Activated naive CD8-positive, alpha-beta T cell treated with anti-CD3 and anti-CD28 coated beads, Interleukin-2, amount 50 U/mL, for 24 hours (primary cell): ENCODE data around the gene CWC15.

Experiments
- ATAC-seq: fragments of 150-1000 bp; cut with Tn5 transposase; one replicate; pipeline ENCODE4 v1.10.0; 2021
- DNase-seq: peaks from one replicate; pipeline ENCODE4 v3.0.0; 2021
- H3K27ac Mint-ChIP-seq: one replicate; pipeline ENCODE4 v1.8.0; 2021; ENCODE audit warnings: mild to moderate bottlenecking, mixed read lengths
- H3K27me3 Mint-ChIP-seq: one replicate; pipeline ENCODE4 v1.8.0; 2021; ENCODE audit warnings: mixed read lengths
- H3K36me3 Mint-ChIP-seq: one replicate; pipeline ENCODE4 v1.8.0; 2021; ENCODE audit warnings: low read depth, mixed read lengths
- H3K4me1 Mint-ChIP-seq: one replicate; pipeline ENCODE4 v1.8.0; 2021; ENCODE audit warnings: mixed read lengths
- H3K4me3 Mint-ChIP-seq: one replicate; pipeline ENCODE4 v1.8.0; 2021; ENCODE audit warnings: mild to moderate bottlenecking, moderate library complexity, mixed read lengths
- H3K9me3 Mint-ChIP-seq: one replicate; pipeline ENCODE4 v1.8.0; 2021; ENCODE audit warnings: mixed read lengths

CWC15 gene

GRCh38 chr11:94968334-94968958, 4.9 kb downstream of the CWC15 start:
- no peak for DNase-seq
- no peaks in the 10 kb centered on the region for H3K27me3 Mint-ChIP-seq
- no peaks in the 10 kb centered on the region for H3K9me3 Mint-ChIP-seq
- peaks cover 20% of the 10 kb centered on the region for H3K4me1 Mint-ChIP-seq
- ATAC-seq: no peak
- no peak overlapping the region for H3K4me3 Mint-ChIP-seq
- peaks cover 51% of the 10 kb centered on the region for H3K36me3 Mint-ChIP-seq
- no peak overlapping the region for H3K27ac Mint-ChIP-seq

- DNase-seq (no peak), ATAC-seq (no peak)
- Mint-ChIP-seq H3K4me3 (no peak overlapping the region), H3K36me3 (peaks cover 58% of the 10 kb centered on the region), H3K27ac (no peak overlapping the region), H3K27me3 (no peaks in the 10 kb centered on the region), H3K9me3 (no peaks in the 10 kb centered on the region), H3K4me1 (peaks cover 3% of the 10 kb centered on the region)
Observed at GRCh38 chr11:94964934-94965333, 8.4 kb downstream of the CWC15 start.

GRCh38 chr11:94961255-94961654, 12.1 kb downstream of the CWC15 start:
- ATAC-seq: no peak
- Mint-ChIP-seq H3K4me3 (no peak overlapping the region), H3K27ac (no peak overlapping the region), H3K36me3 (peaks cover 37% of the 10 kb centered on the region), H3K9me3 (no peaks in the 10 kb centered on the region), H3K4me1 (no peaks in the 10 kb centered on the region), H3K27me3 (no peaks in the 10 kb centered on the region)
- no peak for DNase-seq

- Mint-ChIP-seq H3K36me3 (peaks cover 32% of the 10 kb centered on the region), H3K27ac (no peak overlapping the region), H3K4me3 (no peak overlapping the region), H3K27me3 (no peaks in the 10 kb centered on the region), H3K9me3 (no peaks in the 10 kb centered on the region), H3K4me1 (no peaks in the 10 kb centered on the region)
- ATAC-seq (no peak), DNase-seq (no peak)
Observed at GRCh38 chr11:94960488-94960887, 12.9 kb downstream of the CWC15 start.

GRCh38 chr11:94959179-94959578, 14.2 kb downstream of the CWC15 start:
- ATAC-seq (no peak), DNase-seq (no peak)
- Mint-ChIP-seq H3K4me1 (no peaks in the 10 kb centered on the region), H3K4me3 (no peak overlapping the region), H3K9me3 (no peaks in the 10 kb centered on the region), H3K27ac (no peak overlapping the region), H3K36me3 (peaks cover 23% of the 10 kb centered on the region), H3K27me3 (no peaks in the 10 kb centered on the region)

GRCh38 chr11:94958121-94958696, 15.1 kb downstream of the CWC15 start:
- no peak for ATAC-seq
- Mint-ChIP-seq H3K9me3 (no peaks in the 10 kb centered on the region), H3K4me3 (no peak overlapping the region), H3K36me3 (peaks cover 18% of the 10 kb centered on the region), H3K27ac (no peak overlapping the region), H3K27me3 (no peaks in the 10 kb centered on the region), H3K4me1 (no peaks in the 10 kb centered on the region)
- no peak for DNase-seq

GRCh38 chr11:94956963-94957362, 16.4 kb downstream of the CWC15 start:
- DNase-seq (no peak), ATAC-seq (no peak)
- H3K4me1 Mint-ChIP-seq: no peaks in the 10 kb centered on the region
- H3K27ac Mint-ChIP-seq: no peak overlapping the region
- H3K27me3 Mint-ChIP-seq: no peaks in the 10 kb centered on the region
- no peaks in the 10 kb centered on the region for H3K9me3 Mint-ChIP-seq
- peaks cover 9% of the 10 kb centered on the region for H3K36me3 Mint-ChIP-seq
- no peak overlapping the region for H3K4me3 Mint-ChIP-seq

GRCh38 chr11:94954753-94955152, 18.6 kb downstream of the CWC15 start:
- Mint-ChIP-seq H3K36me3 (no peaks in the 10 kb centered on the region), H3K27me3 (no peaks in the 10 kb centered on the region), H3K4me1 (no peaks in the 10 kb centered on the region), H3K9me3 (no peaks in the 10 kb centered on the region), H3K27ac (no peak overlapping the region), H3K4me3 (no peak overlapping the region)
- ATAC-seq: no peak
- DNase-seq: no peak

- ATAC-seq: no peak
- Mint-ChIP-seq H3K27me3 (peaks cover 2% of the 10 kb centered on the region), H3K27ac (no peak overlapping the region), H3K4me1 (peaks cover 2% of the 10 kb centered on the region), H3K9me3 (no peaks in the 10 kb centered on the region), H3K4me3 (no peak overlapping the region), H3K36me3 (no peaks in the 10 kb centered on the region)
- no peak for DNase-seq
Observed at GRCh38 chr11:94948070-94948617, 25.2 kb downstream of the CWC15 start.

GRCh38 chr11:94946812-94947211, 26.5 kb downstream of the CWC15 start:
- H3K4me3 Mint-ChIP-seq: no peak overlapping the region
- peaks cover 2% of the 10 kb centered on the region for H3K27me3 Mint-ChIP-seq
- H3K36me3 Mint-ChIP-seq: no peaks in the 10 kb centered on the region
- ATAC-seq (no peak), DNase-seq (no peak)
- H3K27ac Mint-ChIP-seq: no peak overlapping the region
- H3K4me1 Mint-ChIP-seq: peaks cover 2% of the 10 kb centered on the region
- no peaks in the 10 kb centered on the region for H3K9me3 Mint-ChIP-seq

- Mint-ChIP-seq H3K36me3 (no peaks in the 10 kb centered on the region), H3K27ac (no peak overlapping the region), H3K9me3 (no peaks in the 10 kb centered on the region), H3K27me3 (peaks cover 2% of the 10 kb centered on the region), H3K4me3 (no peak overlapping the region), H3K4me1 (no peaks in the 10 kb centered on the region)
- DNase-seq: no peak
- ATAC-seq: no peak
Observed at GRCh38 chr11:94941131-94941530, 32.2 kb downstream of the CWC15 start.

GRCh38 chr11:94939346-94939745, 34.0 kb downstream of the CWC15 start:
- no peak overlapping the region for H3K4me3 Mint-ChIP-seq

GRCh38 chr11:94938095-94939055, 35.0 kb downstream of the CWC15 start:
- Mint-ChIP-seq H3K4me1 (peaks cover 20% of the 10 kb centered on the region), H3K9me3 (no peaks in the 10 kb centered on the region), H3K27ac (no peak overlapping the region), H3K4me3 (no peak overlapping the region), H3K27me3 (peaks cover under 1% of the 10 kb centered on the region), H3K36me3 (no peaks in the 10 kb centered on the region)
- ATAC-seq (no peak), DNase-seq (no peak)

More at GRCh38 chr11:94939346-94939745, 34.0 kb downstream of the CWC15 start:
- peaks cover 11% of the 10 kb centered on the region for H3K4me1 Mint-ChIP-seq
- no peak overlapping the region for H3K27ac Mint-ChIP-seq
- ATAC-seq (no peak), DNase-seq (no peak)
- no peaks in the 10 kb centered on the region for H3K9me3 Mint-ChIP-seq
- peaks cover 2% of the 10 kb centered on the region for H3K27me3 Mint-ChIP-seq
- no peaks in the 10 kb centered on the region for H3K36me3 Mint-ChIP-seq

- no peak for ATAC-seq
- H3K36me3 Mint-ChIP-seq: no peaks in the 10 kb centered on the region
- H3K27ac Mint-ChIP-seq: no peak overlapping the region
- no peaks in the 10 kb centered on the region for H3K27me3 Mint-ChIP-seq
- H3K4me3 Mint-ChIP-seq: no peak overlapping the region
- no peak for DNase-seq
- H3K9me3 Mint-ChIP-seq: no peaks in the 10 kb centered on the region
- H3K4me1 Mint-ChIP-seq: peaks cover 22% of the 10 kb centered on the region
Observed at GRCh38 chr11:94934846-94935245, 38.5 kb downstream of the CWC15 start.

GRCh38 chr11:94934362-94934761, 39.0 kb downstream of the CWC15 start:
- Mint-ChIP-seq H3K27ac (no peak overlapping the region), H3K36me3 (no peaks in the 10 kb centered on the region), H3K9me3 (no peaks in the 10 kb centered on the region), H3K27me3 (no peaks in the 10 kb centered on the region), H3K4me1 (peaks cover 22% of the 10 kb centered on the region), H3K4me3 (no peak overlapping the region)
- peak; percentile 59 for ATAC-seq
- DNase-seq: no peak
